IMR-90 (cell line): ENCODE measurements around the gene TBC1D1. TPM values are rescaled to one million over a fixed set of nuclear protein-coding genes. Genes with fewer than 3 reads are reported as not detected.

Source experiments
- ATAC-seq: fragments of 200-7000 bp; cut with Tn5 transposase; 2 replicates; pipeline ENCODE4 v1.9.1; 2020; ENCODE audit warnings: low read depth, mild to moderate bottlenecking, moderate library complexity
- BruUV-seq: library from RNA; stranded (reverse); fragments of 400-500 nt; replicated peaks from 2 replicates; lab custom pipeline; 2021; lab: Mats Ljungman, UMichigan
- CTCF ChIA-PET: fragments of 300-600 bp; formaldehyde crosslinking; extraction: SDS; loops from one replicate; lab custom pipeline; 2021; ENCODE audit warnings: antibody characterized with exemption; lab: Yijun Ruan, JAX
- POLR2A ChIA-PET: fragments of 300-600 bp; sonication (Branson Sonifier 250); formaldehyde crosslinking; loops from one replicate; lab custom pipeline; 2022; ENCODE audit warnings: antibody characterized with exemption; ENCODE audit not compliant: unreplicated experiment; lab: Charles Lee
- DNase-seq: peaks from one replicate; pipeline ENCODE4 v3.0.0; 2013
- H2AFZ ChIP-seq: replicated peaks from 2 replicates; pipeline ENCODE3; 2013; ENCODE audit warnings: low read length, mild to moderate bottlenecking; ENCODE audit not compliant: poor library complexity
- H2AK5ac ChIP-seq: 2 replicates; pipeline ENCODE4 v1.6.1; 2013; ENCODE audit warnings: low read depth, low read length, inconsistent platforms
- H2AK9ac ChIP-seq: replicated peaks from 2 replicates; pipeline ENCODE3; 2013; ENCODE audit warnings: mild to moderate bottlenecking, low read depth, low read length, moderate library complexity; ENCODE audit not compliant: poor library complexity
- H2BK120ac ChIP-seq: 2 replicates; pipeline ENCODE4 v1.6.1; 2013; ENCODE audit warnings: low read depth, low read length, inconsistent platforms
- H2BK15ac ChIP-seq: 3 replicates; pipeline ENCODE4 v1.6.1; 2013; ENCODE audit warnings: low read depth, low read length, inconsistent platforms
- H2BK20ac ChIP-seq: 2 replicates; pipeline ENCODE4 v1.6.1; 2013; ENCODE audit warnings: low read depth, mild to moderate bottlenecking, inconsistent platforms, low read length, moderate library complexity
- H2BK5ac ChIP-seq: 2 replicates; pipeline ENCODE4 v1.6.1; 2013; ENCODE audit warnings: mild to moderate bottlenecking, low read depth, low read length, inconsistent platforms; ENCODE audit not compliant: poor library complexity, severe bottlenecking
- H3K14ac ChIP-seq: replicated peaks from 2 replicates; pipeline ENCODE4 v1.6.1; 2013; ENCODE audit warnings: low read depth, low read length, inconsistent platforms
- H3K18ac ChIP-seq: 2 replicates; pipeline ENCODE4 v1.6.1; 2013; ENCODE audit warnings: low read depth, low read length, control low read depth
- H3K23ac ChIP-seq: 2 replicates; pipeline ENCODE4 v1.6.1; 2013; ENCODE audit warnings: low read depth, low read length, inconsistent platforms
- H3K27ac ChIP-seq: 2 replicates; pipeline ENCODE4 v1.5.1; 2013; ENCODE audit warnings: mild to moderate bottlenecking, control low read depth, low read length; ENCODE audit not compliant: insufficient read depth
- H3K27me3 ChIP-seq: 2 replicates; pipeline ENCODE4 v1.6.1; 2013; ENCODE audit warnings: low read length; ENCODE audit not compliant: control insufficient read depth, insufficient read depth
- H3K36me3 ChIP-seq: 2 replicates; pipeline ENCODE4 v1.6.1; 2013; ENCODE audit warnings: low read length, mixed read lengths; ENCODE audit not compliant: control insufficient read depth, insufficient read depth
- H3K4ac ChIP-seq: 2 replicates; pipeline ENCODE4 v1.6.1; 2013; ENCODE audit warnings: low read depth, low read length, inconsistent platforms
- H3K4me1 ChIP-seq: 2 replicates; pipeline ENCODE4 v1.6.1; 2013; ENCODE audit warnings: low read length, mixed read lengths; ENCODE audit not compliant: control insufficient read depth, insufficient read depth
- H3K4me2 ChIP-seq: 2 replicates; pipeline ENCODE4 v1.6.1; 2013; ENCODE audit warnings: low read depth, mild to moderate bottlenecking, control low read depth, low read length, moderate library complexity
- H3K4me3 ChIP-seq: 2 replicates; pipeline ENCODE4 v1.5.1; 2013; ENCODE audit warnings: low read depth, mild to moderate bottlenecking, control low read depth, low read length, moderate library complexity; ENCODE audit not compliant: insufficient read depth
- H3K56ac ChIP-seq: 2 replicates; pipeline ENCODE4 v1.6.1; 2013; ENCODE audit warnings: low read length, inconsistent platforms; ENCODE audit not compliant: insufficient read depth; ENCODE audit errors: extremely low read depth
- H3K79me1 ChIP-seq, 2 experiments: 2 replicates each; pipeline ENCODE4 v1.6.1; 2013; ENCODE audit warnings: low read length in 2 of 2, inconsistent platforms in 1 of 2, low read depth in 1 of 2
- H3K9ac ChIP-seq: 2 replicates; pipeline ENCODE4 v1.6.1; 2013; ENCODE audit warnings: low read depth, low read length, control low read depth
- H3K9me1 ChIP-seq: 2 replicates; pipeline ENCODE4 v1.6.1; 2013; ENCODE audit warnings: low read length, inconsistent platforms; ENCODE audit not compliant: insufficient read depth
- H3K9me3 ChIP-seq: 2 replicates; pipeline ENCODE4 v1.6.1; 2013; ENCODE audit warnings: low read length; ENCODE audit not compliant: control insufficient read depth, insufficient read depth
- H4K20me1 ChIP-seq: 2 replicates; pipeline ENCODE4 v1.6.1; 2013; ENCODE audit warnings: low read length, inconsistent platforms; ENCODE audit not compliant: insufficient read depth
- H4K5ac ChIP-seq: 2 replicates; pipeline ENCODE4 v1.6.1; 2013; ENCODE audit warnings: mild to moderate bottlenecking, low read depth, low read length, control low read depth
- H4K8ac ChIP-seq, 2 experiments: 2 replicates each; pipeline ENCODE4 v1.6.1; 2013; ENCODE audit warnings: low read depth in 2 of 2, low read length in 2 of 2, control low read depth in 1 of 2, inconsistent platforms in 1 of 2
- H4K91ac ChIP-seq: 2 replicates; pipeline ENCODE4 v1.6.1; 2013; ENCODE audit warnings: low read depth, low read length, inconsistent platforms; ENCODE audit not compliant: insufficient read depth
- BHLHE40 ChIP-seq: fragments of 150-350 bp; IDR thresholded peaks from 2 replicates; pipeline ENCODE4 v1.6.1; 2016; ENCODE audit warnings: mild to moderate bottlenecking, low read depth, low read length
- CEBPB ChIP-seq: IDR thresholded peaks from 2 replicates; pipeline ENCODE4 v1.6.1; 2012; ENCODE audit warnings: low read depth, low read length, improper control_type of control experiment
- MAFK ChIP-seq: IDR thresholded peaks from 2 replicates; pipeline ENCODE4 v1.6.1; 2012; ENCODE audit warnings: low read depth, low read length, improper control_type of control experiment
- RCOR1 ChIP-seq: IDR thresholded peaks from 2 replicates; pipeline ENCODE4 v1.6.1; 2012; ENCODE audit warnings: mild to moderate bottlenecking, low read length, improper control_type of control experiment; ENCODE audit not compliant: insufficient replicate concordance
- WGBS, 2 experiments: methylation state at CpG; one replicate each; pipeline versions ENCODE4 v1.1.5 to v1.1.7; 2013; ENCODE audit warnings: missing lambda C conversion rate in 2 of 2; ENCODE audit not compliant: insufficient read length in 1 of 2; ENCODE audit errors: extremely low coverage in 2 of 2; 5-methylcytosine and 5-hydroxymethylcytosine counted together
- dilution Hi-C: fragments of 300-500 bp; cut with HindIII; formaldehyde crosslinking; loops from one replicate; pipeline ENCODE4 v1.14.3; 2018; ENCODE audit warnings: low sequenced_read_pairs; ENCODE audit not compliant: unreplicated experiment
- in situ Hi-C: fragments of 300-500 bp; cut with MboI; formaldehyde crosslinking; loops from 3 replicates; pipeline ENCODE4 v1.14.3; 2019; ENCODE audit warnings: low sequenced_read_pairs, inconsistent platforms, mixed read lengths
- intact Hi-C: fragments of 100-400 bp; cut with micrococcal nuclease; formaldehyde crosslinking; loops from 2 replicates; pipeline ENCODE4 v1.10.0; 2022
- polyA plus RNA-seq, 3 experiments: library from polyadenylated mRNA; depleted of rRNA; stranded (reverse); fragments of >200 nt; gene quantifications; 2 replicates each; pipeline ENCODE4 v1.2.3, GENCODE V29; 2012; ENCODE audit warnings: low replicate concordance in 1 of 3
- total RNA-seq: library from RNA; depleted of rRNA; stranded (reverse); fragments of >200 nt; gene quantifications from 2 replicates; pipeline ENCODE4 v1.2.3, GENCODE V29; 2012

TBC1D1 gene
- total and polyA plus RNA-seq, 2 of the 4 experiments (the other 2 are of a cell fraction): 42.4 to 104 TPM

- POLR2A ChIA-PET: no interaction called here
- peaks cover 15 to 65% of the 10 kb centered on the region in 2 experiments for H3K79me1 ChIP-seq
- intact Hi-C loops (no loop called here), dilution Hi-C loops (no loop called here), in situ Hi-C loops (no loop called here)
- H3K4me1 ChIP-seq: peaks cover 12% of the 10 kb centered on the region
- H3K4ac ChIP-seq: no peak overlapping the region
- no peak overlapping the region for H3K18ac ChIP-seq
- no peak overlapping the region for H3K9ac ChIP-seq
- H4K5ac ChIP-seq: no peak overlapping the region
- no peak overlapping the region for H3K14ac ChIP-seq
- no CpG with 5 or more reads among the region's 3 CpGs for WGBS, 2 experiments
- no peaks in the 10 kb centered on the region for H3K27me3 ChIP-seq
- H3K4me3 ChIP-seq: no peak overlapping the region
- no peak overlapping the region for H4K91ac ChIP-seq
- H3K27ac ChIP-seq: no peak overlapping the region
- H3K23ac ChIP-seq: no peak overlapping the region
- no peak overlapping the region for H2BK15ac ChIP-seq
- CTCF ChIA-PET: no interaction called here
- peak; percentile 47 for DNase-seq
- no peak for ATAC-seq
- no peaks in the 10 kb centered on the region for H3K36me3 ChIP-seq
- no peak overlapping the region for H2AK5ac ChIP-seq
- H4K8ac ChIP-seq: no peak overlapping the region
- BruUV-seq: no TSS peak
- no peak overlapping the region for H2BK5ac ChIP-seq
- no peak overlapping the region for H2AK9ac ChIP-seq
- H3K9me1 ChIP-seq: peaks cover 13% of the 10 kb centered on the region; the same call in 1 of the 2 replicates
- H3K9me3 ChIP-seq: no peaks in the 10 kb centered on the region
- no peak overlapping the region for H2BK20ac ChIP-seq
- no peak overlapping the region for H2BK120ac ChIP-seq
- no peak for TF ChIP-seq RCOR1
- TF ChIP-seq BHLHE40: no peak
- peak; percentile 24; the same call in 1 of the 2 replicates for TF ChIP-seq MAFK
- TF ChIP-seq CEBPB: 0 out of 2 replicates have a peak, but pooled peaks have one; percentile 14
- H3K4me2 ChIP-seq: no peak overlapping the region
- H4K20me1 ChIP-seq: peaks cover 12% of the 10 kb centered on the region; the same call in 1 of the 2 replicates
- H3K56ac ChIP-seq: no peak overlapping the region
- no peak overlapping the region for H2AFZ ChIP-seq
Measured at GRCh38 chr4:38002451-38003071, 111.7 kb downstream of the TBC1D1 start.
